Mesodermal cell (in vitro differentiated cells): ENCODE measurements around the gene PSMD11.

Experiments used
- H3K27ac ChIP-seq: 2 replicates; pipeline ENCODE4 v1.7.0; 2013; ENCODE audit warnings: mild to moderate bottlenecking, low read depth, low read length, moderate library complexity; ENCODE audit not compliant: severe bottlenecking
- H3K36me3 ChIP-seq: 2 replicates; pipeline ENCODE4 v1.7.1; 2013; ENCODE audit warnings: mild to moderate bottlenecking, low read length, moderate library complexity; ENCODE audit not compliant: control insufficient read depth, insufficient read depth
- H3K4me1 ChIP-seq: one replicate; pipeline ENCODE4 v1.7.1; 2013; ENCODE audit warnings: mild to moderate bottlenecking, low read length; ENCODE audit not compliant: insufficient read depth, control insufficient read depth, poor library complexity, severe bottlenecking
- H3K4me3 ChIP-seq: 2 replicates; pipeline ENCODE4 v1.7.0; 2013; ENCODE audit warnings: low read length, control low read depth, mild to moderate bottlenecking; ENCODE audit not compliant: insufficient read depth, poor library complexity, severe bottlenecking; ENCODE audit errors: extremely low read depth
- H3K9me3 ChIP-seq: 2 replicates; pipeline ENCODE4 v1.7.1; 2013; ENCODE audit warnings: mild to moderate bottlenecking, low read length, moderate library complexity; ENCODE audit not compliant: control insufficient read depth
- WGBS, 2 experiments: methylation state at CpG; one replicate each; pipeline ENCODE4 v1.1.5; 2013; ENCODE audit warnings: missing lambda C conversion rate in 2 of 2; ENCODE audit not compliant: insufficient coverage in 2 of 2; 5-methylcytosine and 5-hydroxymethylcytosine counted together

Gene PSMD11

DNA sequence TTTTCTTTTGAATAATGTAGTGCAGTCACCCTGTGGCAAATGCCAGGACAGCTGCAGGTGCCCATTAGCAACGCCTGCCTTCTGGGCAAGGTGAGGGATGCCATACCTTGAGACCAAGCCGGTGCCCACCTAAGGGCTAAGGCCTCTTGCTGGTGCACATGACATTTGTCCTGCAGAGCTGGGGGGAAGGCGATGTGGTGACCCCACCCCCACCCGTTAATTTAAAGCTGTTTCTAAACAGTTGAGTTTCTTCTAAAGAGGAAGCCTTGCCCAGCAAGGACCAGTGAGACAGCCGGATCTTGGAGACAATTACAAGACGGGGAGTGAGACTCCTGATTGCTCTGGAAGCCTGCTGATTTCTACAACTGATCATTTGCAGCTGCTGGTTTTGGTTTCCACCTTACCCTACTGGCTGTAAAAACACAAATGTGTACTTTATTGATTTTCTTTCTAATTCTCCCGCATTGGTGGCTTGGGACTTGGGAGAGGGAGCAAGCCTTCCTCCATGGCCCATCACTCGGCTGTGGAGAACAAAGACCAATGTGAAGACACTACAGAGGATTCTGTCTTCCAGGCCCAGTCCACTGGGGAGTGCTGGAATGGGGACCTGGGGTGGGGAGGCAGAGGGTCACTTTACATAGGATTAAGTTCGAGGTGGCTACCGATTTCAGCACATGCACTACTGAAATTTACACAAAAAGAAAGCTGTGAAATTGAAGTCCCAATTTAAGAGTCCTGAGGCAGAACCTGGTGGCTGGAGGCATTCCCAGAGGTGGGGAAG is 45.2 kb downstream of the PSMD11 start:
- Histone ChIP-seq H3K4me1 (peaks cover 16% of the 10 kb centered on the region), H3K9me3 (no peaks in the 10 kb centered on the region), H3K36me3 (peaks cover 28% of the 10 kb centered on the region), H3K4me3 (no peak overlapping the region), H3K27ac (no peak overlapping the region)
- 93 to 94% methylated on average over 6 to 8 of the region's 10 CpGs for WGBS, 2 experiments

DNA sequence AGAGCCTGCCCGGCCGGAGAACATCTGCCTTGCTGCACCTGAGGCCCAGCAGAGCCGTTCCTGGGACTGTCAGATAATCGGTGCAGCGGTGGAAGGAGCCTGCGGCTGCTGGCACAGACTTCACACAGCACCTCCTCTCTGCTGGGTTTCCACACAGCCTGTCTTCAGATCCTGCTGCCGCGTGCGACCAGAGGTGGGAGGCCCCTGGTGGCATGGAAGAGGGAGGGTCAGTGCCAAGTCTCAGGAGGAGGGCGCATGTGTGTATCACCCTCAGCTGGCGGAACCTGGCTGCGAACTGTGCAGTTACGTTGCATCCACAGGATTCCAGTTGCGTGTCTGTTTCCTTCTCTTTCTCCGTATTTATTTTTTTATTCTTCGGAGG is 45.8 kb downstream of the PSMD11 start:
- H3K36me3 ChIP-seq = peaks cover 28% of the 10 kb centered on the region
- H3K9me3 ChIP-seq = no peaks in the 10 kb centered on the region
- WGBS, 2 experiments = 75 to 76% methylated on average over 7 to 14 of the region's 16 CpGs
- no peak overlapping the region for H3K27ac ChIP-seq
- peaks cover 16% of the 10 kb centered on the region for H3K4me1 ChIP-seq
- H3K4me3 ChIP-seq = no peak overlapping the region

DNA sequence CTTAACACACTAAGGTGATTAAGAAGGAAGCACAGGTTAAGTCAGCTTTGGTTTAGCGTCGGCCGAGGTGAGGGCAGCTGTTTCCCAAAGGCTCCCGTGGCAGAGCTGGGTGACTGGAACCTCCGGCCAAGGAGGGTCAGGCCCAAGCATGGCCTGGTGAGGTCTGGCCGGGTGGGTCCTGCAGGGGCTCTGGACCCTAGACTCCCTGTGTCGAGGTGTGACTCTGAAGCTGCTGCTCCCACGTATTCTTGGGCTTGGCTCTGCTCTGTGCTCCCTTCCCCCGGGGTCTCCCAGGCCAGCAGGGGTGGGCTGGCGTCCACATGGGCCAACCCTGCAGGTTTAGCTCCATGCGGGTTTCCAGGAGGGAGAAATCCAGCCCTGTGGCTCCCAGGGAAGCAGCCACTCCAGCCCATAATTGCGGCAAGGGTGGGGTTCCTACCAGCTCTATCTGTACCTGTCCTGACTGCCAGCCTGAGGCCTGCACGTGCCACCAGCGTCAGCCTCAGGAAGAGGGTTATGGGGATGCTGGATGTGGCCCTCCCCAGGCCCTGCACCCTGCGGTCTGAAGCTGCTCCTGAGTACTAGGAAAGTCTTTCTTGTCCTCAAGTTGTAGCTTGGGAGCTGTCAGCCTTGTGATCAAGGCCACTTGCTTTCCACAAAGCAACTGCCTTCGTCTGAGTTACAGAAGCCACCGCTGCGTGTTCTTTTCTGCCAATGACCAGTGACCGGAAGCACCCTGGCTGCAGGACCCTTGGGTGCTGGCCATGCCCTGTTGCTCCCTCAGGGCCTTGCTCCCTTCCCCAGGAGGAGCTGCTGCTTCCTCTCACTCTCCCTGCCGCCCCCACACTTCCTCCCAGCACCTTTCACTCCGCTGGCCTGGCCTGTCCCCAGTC is 47.3 kb downstream of the PSMD11 start:
- Histone ChIP-seq H3K36me3 (peaks cover 28% of the 10 kb centered on the region), H3K4me3 (no peak overlapping the region), H3K4me1 (peaks cover 20% of the 10 kb centered on the region), H3K9me3 (no peaks in the 10 kb centered on the region), H3K27ac (no peak overlapping the region)
- 93% methylated on average over 21 of the region's 21 CpGs for WGBS, 2 experiments

DNA sequence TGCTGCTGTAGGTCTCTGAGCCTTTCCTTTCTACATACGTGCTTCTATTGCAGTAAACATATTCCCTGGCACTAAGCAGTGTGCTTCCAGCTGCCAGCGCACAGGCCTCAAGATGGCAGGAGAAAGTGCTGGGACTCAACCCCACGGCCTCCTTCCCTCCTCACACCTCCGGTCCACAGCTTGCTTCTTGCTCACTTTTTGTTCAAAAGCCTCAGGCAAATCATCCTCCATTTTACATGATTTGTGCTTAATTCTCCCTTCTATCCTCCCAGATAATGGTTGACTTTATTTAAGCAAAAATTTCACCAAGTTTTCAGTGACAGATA is 47.9 kb downstream of the PSMD11 start:
- Histone ChIP-seq H3K4me3 (no peak overlapping the region), H3K9me3 (no peaks in the 10 kb centered on the region), H3K27ac (no peak overlapping the region), H3K36me3 (peaks cover 28% of the 10 kb centered on the region), H3K4me1 (peaks cover 22% of the 10 kb centered on the region)
- 69 to 87% methylated on average over 4 of the region's 4 CpGs for WGBS, 2 experiments

DNA sequence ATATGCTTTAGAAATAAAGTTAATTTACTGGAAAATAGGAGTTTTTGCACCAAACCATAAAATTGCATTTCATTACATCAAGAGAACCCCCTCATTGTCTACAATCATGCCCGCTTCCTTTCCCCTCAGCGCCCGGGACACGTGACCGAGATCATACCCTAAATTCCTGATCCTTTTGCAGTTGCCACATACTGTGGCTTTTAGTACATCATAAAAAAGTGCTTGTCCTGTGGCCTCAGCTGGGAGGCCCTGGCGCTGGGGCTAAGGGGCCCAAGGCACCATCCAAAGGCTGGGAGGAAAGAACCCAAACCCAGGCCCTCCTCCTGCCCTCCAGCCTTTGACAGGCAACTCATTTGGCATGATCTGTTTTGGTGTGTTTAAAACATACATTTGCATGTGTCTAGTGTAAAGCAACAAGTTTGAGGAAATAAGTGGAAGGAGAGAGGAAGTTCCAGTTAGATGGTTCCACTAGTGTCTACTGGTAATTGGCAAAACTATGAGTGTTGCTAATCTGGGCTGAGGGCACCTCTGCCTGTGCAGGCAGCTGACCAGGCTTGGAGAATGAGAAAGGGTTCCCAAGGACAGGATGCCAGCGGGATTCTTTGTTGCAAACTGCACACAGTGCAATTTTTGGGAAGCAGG is 48.5 kb downstream of the PSMD11 start:
- no peak overlapping the region for H3K27ac ChIP-seq
- H3K9me3 ChIP-seq = no peaks in the 10 kb centered on the region
- no peak overlapping the region for H3K4me3 ChIP-seq
- WGBS, 2 experiments = 92 to 95% methylated on average over 6 to 7 of the region's 7 CpGs
- peaks cover 20% of the 10 kb centered on the region for H3K4me1 ChIP-seq
- peaks cover 28% of the 10 kb centered on the region for H3K36me3 ChIP-seq

DNA sequence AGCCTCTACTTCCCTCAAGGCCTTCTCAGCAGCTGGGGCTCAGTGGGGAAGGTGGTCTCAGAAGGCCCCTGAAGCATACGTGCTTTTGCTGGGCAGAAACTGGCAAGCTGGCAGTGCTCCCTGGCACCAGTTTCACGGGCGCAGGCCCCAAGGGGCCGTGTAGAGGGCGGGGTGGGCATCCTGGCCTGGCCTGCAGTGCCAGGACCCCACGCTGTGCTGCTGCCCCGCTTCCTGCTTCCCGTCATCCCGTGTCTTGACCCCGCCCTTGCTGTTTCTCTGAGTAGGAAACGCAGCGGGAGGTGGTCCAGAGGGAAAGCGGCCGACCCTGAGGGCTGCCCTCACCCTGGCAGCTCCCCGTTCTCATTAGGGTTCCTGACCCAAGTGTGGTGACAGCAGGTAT is 49.3 kb downstream of the PSMD11 start:
- 89 to 92% methylated on average over 15 of the region's 15 CpGs for WGBS, 2 experiments
- H3K9me3 ChIP-seq = no peaks in the 10 kb centered on the region
- H3K4me3 ChIP-seq = no peak overlapping the region
- H3K4me1 ChIP-seq = peaks cover 16% of the 10 kb centered on the region
- peaks cover 21% of the 10 kb centered on the region for H3K36me3 ChIP-seq
- no peak overlapping the region for H3K27ac ChIP-seq

DNA sequence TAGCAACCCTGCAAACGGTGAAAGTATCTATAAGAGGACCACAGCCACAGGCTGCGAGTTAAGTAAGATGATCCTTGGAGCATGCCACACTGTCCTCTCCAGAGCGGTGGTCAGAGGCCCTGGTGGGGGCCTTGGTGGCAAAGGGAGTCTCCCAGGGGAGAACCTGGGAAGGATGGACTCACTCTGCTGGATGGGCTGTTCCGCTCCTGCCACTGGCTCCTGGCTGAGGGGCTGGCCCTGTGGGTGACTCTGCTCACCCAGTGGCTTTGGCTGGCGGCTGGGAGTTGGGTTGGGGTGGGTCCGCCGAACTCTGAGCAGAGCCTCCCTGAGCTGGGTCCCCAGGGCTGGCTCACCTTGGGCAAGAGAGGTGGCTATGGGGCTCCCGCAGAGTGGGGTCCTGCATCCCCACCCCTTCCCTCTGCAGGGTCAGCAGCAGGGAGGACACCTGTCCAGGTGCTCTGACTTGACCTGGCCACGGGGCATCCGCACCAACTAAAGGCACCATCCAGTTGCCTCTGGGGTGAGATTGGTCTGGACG is 49.7 kb downstream of the PSMD11 start:
- WGBS, 2 experiments = 94 to 99% methylated on average over 8 to 10 of the region's 11 CpGs
- Histone ChIP-seq H3K4me1 (peaks cover 16% of the 10 kb centered on the region), H3K4me3 (no peak overlapping the region), H3K27ac (no peak overlapping the region), H3K9me3 (no peaks in the 10 kb centered on the region), H3K36me3 (peaks cover 16% of the 10 kb centered on the region)

DNA sequence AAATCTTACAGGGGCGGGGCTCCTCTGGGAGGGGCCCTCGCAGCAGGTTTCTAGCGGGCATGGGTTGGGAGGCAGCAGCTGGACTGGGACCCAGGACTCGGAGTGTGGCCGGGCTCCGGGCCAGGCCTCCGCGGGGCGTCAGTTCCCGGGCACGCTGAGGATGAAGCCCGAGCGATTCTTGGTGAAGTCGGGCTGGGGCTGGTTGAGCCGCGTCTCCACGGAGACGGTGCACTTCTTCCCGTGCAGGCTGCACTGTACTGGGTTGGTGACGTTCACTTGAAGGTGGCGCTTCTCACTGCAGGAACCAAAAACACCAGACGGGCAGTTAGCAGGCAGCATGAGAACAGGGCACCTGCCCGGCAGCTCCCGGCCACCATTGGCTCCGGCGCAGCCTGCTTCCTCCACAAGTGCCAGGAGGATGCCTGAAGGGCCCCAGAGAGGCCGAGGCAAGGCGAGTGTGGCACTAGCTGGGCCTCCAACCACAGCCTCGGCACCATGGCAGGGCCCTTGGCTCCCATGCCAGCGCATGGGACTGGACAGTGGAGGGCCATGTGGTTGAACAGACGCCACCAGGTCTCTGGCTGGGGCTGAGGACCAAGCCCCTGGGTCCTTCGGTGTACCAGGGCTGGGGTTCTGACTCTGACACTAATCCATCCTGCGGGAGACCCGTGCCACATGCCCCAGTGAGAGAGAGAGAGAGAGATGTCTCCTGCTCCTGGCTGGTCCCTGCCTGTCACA is 50.5 kb downstream of the PSMD11 start:
- Histone ChIP-seq H3K27ac (no peak overlapping the region), H3K36me3 (peaks cover 9% of the 10 kb centered on the region), H3K4me1 (peaks cover 16% of the 10 kb centered on the region), H3K4me3 (no peak overlapping the region), H3K9me3 (no peaks in the 10 kb centered on the region)
- WGBS, 2 experiments = 93 to 95% methylated on average over 32 to 34 of the region's 34 CpGs

DNA sequence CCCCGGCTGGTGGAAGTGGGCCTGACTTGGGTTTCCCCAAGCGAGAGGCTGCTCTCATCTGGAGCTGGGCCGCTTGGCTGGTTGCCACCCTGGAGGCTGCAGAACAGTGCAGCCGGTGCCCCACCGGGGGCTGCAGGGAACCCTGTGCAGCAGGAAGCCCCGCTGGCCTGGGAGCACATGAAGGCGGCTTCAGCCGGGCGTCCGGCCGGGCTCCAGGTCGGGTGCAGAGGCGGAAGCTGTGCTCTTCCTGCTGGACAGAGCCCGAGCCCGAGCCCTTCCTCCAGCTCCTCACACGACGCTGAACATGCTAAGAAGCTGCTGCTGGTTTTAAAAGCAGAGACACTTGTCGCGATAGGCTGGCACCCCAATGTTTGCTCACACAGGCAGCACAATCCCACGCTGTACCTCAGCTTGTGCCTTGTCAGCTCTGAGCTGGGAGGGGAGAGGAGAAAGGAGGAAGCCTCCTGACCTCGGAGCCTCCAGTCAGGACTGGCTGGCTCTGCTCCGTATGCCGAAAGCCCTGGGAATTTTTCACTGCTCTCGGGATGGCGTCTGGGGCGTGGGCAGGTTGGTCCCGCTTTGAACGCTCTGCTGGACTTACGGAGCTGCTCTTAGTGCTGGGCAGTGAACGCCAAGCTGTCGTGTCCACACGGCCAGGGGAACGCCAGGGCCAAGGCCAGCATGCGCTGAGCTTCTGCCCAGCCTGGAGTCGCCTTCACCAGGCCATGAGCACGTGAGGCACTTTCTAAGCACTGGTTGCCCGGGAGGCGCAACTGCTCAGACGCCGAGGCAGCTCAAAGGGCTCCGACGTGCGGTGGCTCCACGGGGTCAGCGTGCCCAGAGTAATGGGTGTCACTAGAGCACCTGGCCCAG is 51.3 kb downstream of the PSMD11 start:
- no peak overlapping the region for H3K4me3 ChIP-seq
- peaks cover under 1% of the 10 kb centered on the region for H3K36me3 ChIP-seq
- peaks cover 16% of the 10 kb centered on the region for H3K4me1 ChIP-seq
- no peaks in the 10 kb centered on the region for H3K9me3 ChIP-seq
- WGBS, 2 experiments = 88 to 93% methylated on average over 44 of the region's 45 CpGs
- H3K27ac ChIP-seq = no peak overlapping the region
